Activated naive CD8-positive, alpha-beta T cell treated with anti-CD3 and anti-CD28 coated beads, Interleukin-2, amount 50 U/mL, for 24 hours (primary cell): ENCODE measurements around the gene ZMYND8.

ENCODE experiments used
- ATAC-seq: fragments of 150-1000 bp; cut with Tn5 transposase; one replicate; pipeline ENCODE4 v1.10.0; 2021
- DNase-seq: peaks from one replicate; pipeline ENCODE4 v3.0.0; 2021
- H3K27ac Mint-ChIP-seq: one replicate; pipeline ENCODE4 v1.8.0; 2021; ENCODE audit warnings: mild to moderate bottlenecking, mixed read lengths
- H3K27me3 Mint-ChIP-seq: one replicate; pipeline ENCODE4 v1.8.0; 2021; ENCODE audit warnings: mixed read lengths
- H3K36me3 Mint-ChIP-seq: one replicate; pipeline ENCODE4 v1.8.0; 2021; ENCODE audit warnings: low read depth, mixed read lengths
- H3K4me1 Mint-ChIP-seq: one replicate; pipeline ENCODE4 v1.8.0; 2021; ENCODE audit warnings: mixed read lengths
- H3K4me3 Mint-ChIP-seq: one replicate; pipeline ENCODE4 v1.8.0; 2021; ENCODE audit warnings: mild to moderate bottlenecking, moderate library complexity, mixed read lengths
- H3K9me3 Mint-ChIP-seq: one replicate; pipeline ENCODE4 v1.8.0; 2021; ENCODE audit warnings: mixed read lengths

Gene ZMYND8

DNA sequence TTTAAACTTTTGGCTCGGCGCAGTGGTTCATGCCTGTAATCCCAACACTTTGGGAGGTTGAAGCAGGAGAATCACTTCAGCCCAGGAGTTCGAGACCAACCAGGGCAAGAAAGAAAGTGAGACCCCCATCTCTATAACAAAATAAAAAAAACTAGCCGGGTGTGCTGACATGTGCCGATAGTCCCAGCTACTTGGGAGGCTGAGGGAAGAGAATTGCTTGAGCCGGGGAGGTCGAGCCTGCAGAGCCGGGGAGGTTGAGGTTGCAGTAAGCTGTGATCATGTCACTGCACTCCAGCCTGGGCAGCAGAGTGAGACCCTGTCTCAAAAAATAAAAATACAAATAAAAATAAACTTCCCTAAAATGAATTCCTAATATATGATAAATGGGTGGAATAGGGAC, 50.4 kb downstream of the ZMYND8 start:
- no peak overlapping the region for H3K27ac Mint-ChIP-seq
- H3K9me3 Mint-ChIP-seq = no peaks in the 10 kb centered on the region
- no peak overlapping the region for H3K4me3 Mint-ChIP-seq
- no peak for ATAC-seq
- peaks cover 29% of the 10 kb centered on the region for H3K36me3 Mint-ChIP-seq
- no peaks in the 10 kb centered on the region for H3K27me3 Mint-ChIP-seq
- no peak for DNase-seq
- peaks cover 26% of the 10 kb centered on the region for H3K4me1 Mint-ChIP-seq

DNA sequence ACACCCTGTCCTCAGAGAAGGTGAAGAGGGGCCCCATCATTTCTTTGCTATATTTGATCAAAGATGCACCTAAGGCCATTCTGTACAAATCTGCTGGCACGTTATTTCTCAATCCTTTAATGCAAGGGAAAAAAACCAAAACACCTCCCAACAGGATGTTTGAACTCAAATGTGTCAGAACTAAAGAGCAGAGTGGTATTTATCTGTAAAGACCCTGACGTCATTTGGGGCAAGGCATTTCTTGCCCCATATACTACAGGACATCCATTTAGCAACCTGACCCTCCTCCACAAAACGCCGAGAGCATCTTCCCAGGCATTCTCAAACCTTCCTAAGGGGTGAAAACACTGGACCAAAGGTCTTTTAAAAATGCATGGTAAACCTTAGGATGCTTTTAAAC, 50.8 kb downstream of the ZMYND8 start:
- DNase-seq (no peak), ATAC-seq (peak; percentile 69)
- Mint-ChIP-seq H3K27ac (peak overlapping the region; percentile 56), H3K36me3 (peaks cover 28% of the 10 kb centered on the region), H3K27me3 (no peaks in the 10 kb centered on the region), H3K9me3 (no peaks in the 10 kb centered on the region), H3K4me1 (peaks cover 24% of the 10 kb centered on the region), H3K4me3 (no peak overlapping the region)

- Mint-ChIP-seq H3K27ac (peak overlapping the region; percentile 18), H3K36me3 (peaks cover 35% of the 10 kb centered on the region), H3K9me3 (no peaks in the 10 kb centered on the region), H3K27me3 (no peaks in the 10 kb centered on the region), H3K4me3 (no peak overlapping the region), H3K4me1 (peaks cover 31% of the 10 kb centered on the region)
- DNase-seq = no peak
- ATAC-seq = no peak
Measured at GRCh38 chr20:47304287-47304686, 52.2 kb downstream of the ZMYND8 start.

GRCh38 chr20:47303736-47304135, 52.8 kb downstream of the ZMYND8 start:
- H3K9me3 Mint-ChIP-seq = no peaks in the 10 kb centered on the region
- no peak overlapping the region for H3K4me3 Mint-ChIP-seq
- peaks cover 33% of the 10 kb centered on the region for H3K36me3 Mint-ChIP-seq

DNA sequence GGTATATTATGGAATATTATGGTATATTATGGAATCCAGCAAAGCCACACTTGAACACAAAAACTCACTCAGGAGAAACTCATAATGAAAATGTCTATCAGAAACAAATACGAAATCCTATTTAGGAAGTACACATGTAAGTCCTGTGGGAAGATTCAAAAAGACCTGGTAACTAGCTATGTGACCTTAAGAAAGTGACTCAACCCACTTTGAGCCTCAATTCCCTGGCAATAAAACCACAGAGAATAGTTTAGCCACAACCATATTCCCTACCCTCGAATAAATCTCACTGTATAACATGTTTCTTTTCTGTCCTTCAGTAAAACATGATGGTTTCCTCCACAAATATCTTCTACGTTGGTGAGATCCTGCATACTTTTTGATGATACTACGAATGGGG, 56.4 kb downstream of the ZMYND8 start:
- H3K36me3 Mint-ChIP-seq = peaks cover 45% of the 10 kb centered on the region
- H3K27ac Mint-ChIP-seq = no peak overlapping the region
- H3K9me3 Mint-ChIP-seq = no peaks in the 10 kb centered on the region
- no peak overlapping the region for H3K4me3 Mint-ChIP-seq
- ATAC-seq (no peak), DNase-seq (no peak)
- peaks cover 14% of the 10 kb centered on the region for H3K4me1 Mint-ChIP-seq
- H3K27me3 Mint-ChIP-seq = no peaks in the 10 kb centered on the region

More at GRCh38 chr20:47303736-47304135, 52.8 kb downstream of the ZMYND8 start:
- no peak for DNase-seq
- ATAC-seq = no peak
- Mint-ChIP-seq H3K27me3 (no peaks in the 10 kb centered on the region), H3K27ac (no peak overlapping the region), H3K4me1 (peaks cover 29% of the 10 kb centered on the region)

GRCh38 chr20:47298624-47299023, 57.9 kb downstream of the ZMYND8 start:
- Mint-ChIP-seq H3K4me3 (no peak overlapping the region), H3K36me3 (peaks cover 56% of the 10 kb centered on the region), H3K27me3 (no peaks in the 10 kb centered on the region), H3K4me1 (peaks cover 20% of the 10 kb centered on the region), H3K9me3 (no peaks in the 10 kb centered on the region), H3K27ac (no peak overlapping the region)
- ATAC-seq (no peak), DNase-seq (no peak)

- H3K27ac Mint-ChIP-seq = no peak overlapping the region
- peaks cover 22% of the 10 kb centered on the region for H3K4me1 Mint-ChIP-seq
- no peak for ATAC-seq
- H3K4me3 Mint-ChIP-seq = no peak overlapping the region
- no peaks in the 10 kb centered on the region for H3K27me3 Mint-ChIP-seq
- peaks cover 59% of the 10 kb centered on the region for H3K36me3 Mint-ChIP-seq
- DNase-seq = no peak
- H3K9me3 Mint-ChIP-seq = no peaks in the 10 kb centered on the region
Measured at GRCh38 chr20:47297746-47298145, 58.8 kb downstream of the ZMYND8 start.

DNA sequence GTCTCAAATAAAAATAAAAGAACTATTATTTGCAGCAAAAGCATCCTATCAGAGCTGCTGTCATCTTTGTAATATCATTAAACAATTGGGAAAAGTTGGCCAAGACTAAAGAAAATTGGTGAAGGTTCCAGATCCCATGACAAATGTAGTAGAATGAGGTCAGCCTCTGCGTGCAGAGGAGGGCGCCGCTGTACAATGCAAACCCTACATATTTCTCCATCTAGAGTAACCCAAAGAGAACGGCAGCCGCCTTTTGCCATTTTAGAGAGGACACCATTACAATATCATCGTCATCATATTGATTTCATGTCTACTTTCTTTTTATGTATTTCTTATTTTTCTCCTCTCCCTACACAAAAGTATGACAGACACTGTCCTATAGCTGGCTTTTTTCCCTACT, 59.5 kb downstream of the ZMYND8 start:
- no peak for DNase-seq
- ATAC-seq = no peak
- Mint-ChIP-seq H3K36me3 (peaks cover 58% of the 10 kb centered on the region), H3K9me3 (no peaks in the 10 kb centered on the region), H3K4me1 (peaks cover 19% of the 10 kb centered on the region), H3K27me3 (no peaks in the 10 kb centered on the region), H3K4me3 (no peak overlapping the region), H3K27ac (no peak overlapping the region)

DNA sequence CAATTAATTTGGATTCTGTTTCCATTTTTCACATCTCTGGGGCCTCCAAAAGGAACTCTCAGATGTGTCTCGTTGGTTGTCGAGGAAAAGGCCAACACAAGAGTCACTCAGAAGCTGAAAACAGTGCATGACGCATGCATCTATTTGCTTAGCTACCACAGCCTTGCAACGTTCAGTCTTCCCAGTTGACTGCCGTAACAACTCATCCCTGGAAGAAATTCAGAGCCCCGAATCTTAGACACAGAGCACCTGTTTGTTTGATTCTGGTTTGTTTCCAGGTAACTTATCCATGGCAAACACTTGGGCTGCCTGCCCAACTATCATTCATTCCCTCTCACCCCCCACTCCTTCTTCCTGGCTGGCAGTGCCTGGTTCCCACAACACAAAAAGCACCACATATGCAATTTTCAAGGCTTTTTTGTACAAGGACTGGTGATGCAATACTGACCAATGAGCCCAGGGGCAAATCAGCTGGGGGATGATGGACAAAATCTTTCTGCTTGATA, 60.5 kb downstream of the ZMYND8 start:
- no peaks in the 10 kb centered on the region for H3K9me3 Mint-ChIP-seq
- H3K36me3 Mint-ChIP-seq = peaks cover 63% of the 10 kb centered on the region
- ATAC-seq (no peak), DNase-seq (no peak)
- H3K4me1 Mint-ChIP-seq = peaks cover 17% of the 10 kb centered on the region
- H3K4me3 Mint-ChIP-seq = no peak overlapping the region
- peak overlapping the region; percentile 43 for H3K27ac Mint-ChIP-seq
- no peaks in the 10 kb centered on the region for H3K27me3 Mint-ChIP-seq

DNA sequence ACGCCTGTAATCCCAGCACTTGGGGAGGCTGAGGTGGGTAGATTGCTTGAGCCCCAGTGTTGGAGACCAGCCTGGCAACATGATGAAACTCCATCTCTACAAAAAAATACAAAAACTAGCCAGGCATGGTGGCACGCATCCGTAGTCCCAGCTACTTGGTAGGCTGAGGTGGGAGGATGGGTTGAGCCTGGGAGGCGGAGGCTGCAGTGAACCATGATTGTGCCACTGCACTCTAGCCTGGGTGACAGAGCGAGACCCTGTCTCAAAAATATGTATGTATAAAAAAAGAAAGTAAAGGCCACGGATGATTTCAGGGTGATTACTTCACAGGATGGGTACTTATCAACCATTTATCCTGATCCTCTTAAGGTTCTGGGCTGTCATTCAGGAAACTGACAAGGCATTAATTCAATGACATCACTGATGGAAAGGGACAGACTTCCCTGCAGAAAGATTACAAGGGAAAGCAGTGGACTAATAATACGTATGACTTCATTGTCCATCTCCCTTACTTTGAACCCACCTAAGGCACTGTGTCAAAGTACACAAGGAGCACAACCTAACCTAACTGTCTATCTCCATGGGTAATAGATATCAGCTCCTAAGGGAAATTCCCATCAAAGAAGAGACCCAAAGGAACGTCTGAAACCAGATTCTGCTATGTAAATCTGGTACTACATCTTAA, 61.2 kb downstream of the ZMYND8 start:
- DNase-seq (no peak), ATAC-seq (no peak)
- H3K4me1 Mint-ChIP-seq = peaks cover 13% of the 10 kb centered on the region
- H3K4me3 Mint-ChIP-seq = no peak overlapping the region
- H3K27me3 Mint-ChIP-seq = no peaks in the 10 kb centered on the region
- peaks cover 60% of the 10 kb centered on the region for H3K36me3 Mint-ChIP-seq
- no peaks in the 10 kb centered on the region for H3K9me3 Mint-ChIP-seq
- H3K27ac Mint-ChIP-seq = peak overlapping the region; percentile 43

GRCh38 chr20:47293631-47294030, 62.9 kb downstream of the ZMYND8 start:
- H3K9me3 Mint-ChIP-seq = no peaks in the 10 kb centered on the region
- H3K4me1 Mint-ChIP-seq = peaks cover 8% of the 10 kb centered on the region
- ATAC-seq (no peak), DNase-seq (no peak)
- peaks cover 66% of the 10 kb centered on the region for H3K36me3 Mint-ChIP-seq
- no peak overlapping the region for H3K4me3 Mint-ChIP-seq
- H3K27ac Mint-ChIP-seq = peak overlapping the region; percentile 38
- H3K27me3 Mint-ChIP-seq = no peaks in the 10 kb centered on the region

DNA sequence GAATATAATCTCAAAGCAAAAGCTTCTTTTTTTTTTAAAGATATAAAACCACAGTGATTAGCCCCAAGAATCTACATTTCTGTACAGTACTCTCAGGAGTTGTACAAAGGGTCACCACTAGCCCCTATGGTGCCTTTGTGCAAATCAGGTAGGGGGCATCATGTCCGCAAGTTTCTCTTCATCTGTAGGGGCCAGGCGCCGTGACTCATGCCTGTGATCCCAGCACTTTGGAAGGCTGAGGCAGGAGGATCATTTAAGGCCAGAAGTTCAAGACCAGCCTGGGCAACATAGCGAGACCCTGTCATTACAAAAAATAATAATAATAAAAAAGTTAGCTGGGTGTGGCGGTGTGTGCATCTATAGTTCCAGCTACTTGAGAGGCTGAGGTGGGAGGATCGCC, 63.9 kb downstream of the ZMYND8 start:
- Mint-ChIP-seq H3K4me1 (peaks cover 8% of the 10 kb centered on the region), H3K27me3 (no peaks in the 10 kb centered on the region), H3K36me3 (peaks cover 57% of the 10 kb centered on the region), H3K9me3 (no peaks in the 10 kb centered on the region), H3K27ac (no peak overlapping the region), H3K4me3 (no peak overlapping the region)
- no peak for ATAC-seq
- no peak for DNase-seq

DNA sequence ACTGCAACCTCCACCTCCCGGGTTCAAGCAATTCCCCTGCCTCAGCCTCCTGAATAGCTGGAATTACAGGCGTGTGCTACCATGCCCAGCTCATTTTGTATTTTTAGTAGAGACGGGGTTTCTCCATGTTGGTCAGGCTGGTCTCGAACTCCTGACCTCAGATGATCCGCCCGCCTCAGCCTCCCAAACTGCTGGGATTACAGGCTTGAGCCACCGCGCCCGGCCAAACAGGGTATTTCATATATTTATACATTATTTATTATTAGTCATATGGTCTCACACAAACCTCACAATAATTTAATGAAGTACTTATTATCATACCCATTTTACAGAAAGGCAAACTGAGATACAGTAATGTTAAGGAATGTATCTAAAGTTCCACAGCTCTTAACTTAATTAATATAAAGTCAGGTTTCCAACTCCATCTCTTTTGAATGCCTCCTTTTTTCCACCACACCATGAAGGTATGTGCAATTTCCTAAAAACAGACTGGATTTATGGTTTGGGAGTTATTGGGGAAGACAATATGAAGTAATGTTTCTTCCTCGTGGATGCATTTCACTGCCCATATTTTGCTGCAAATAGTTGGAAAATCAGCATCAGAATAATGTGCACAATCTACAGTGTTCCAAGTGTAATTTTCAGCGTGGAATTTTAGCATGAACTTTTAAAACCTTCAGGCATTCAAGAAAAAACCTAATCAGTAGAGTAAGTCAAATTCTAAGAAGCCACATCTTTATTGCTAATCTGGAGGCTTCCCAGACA, 65.7 kb downstream of the ZMYND8 start:
- DNase-seq = no peak
- Mint-ChIP-seq H3K4me1 (peaks cover 8% of the 10 kb centered on the region), H3K9me3 (no peaks in the 10 kb centered on the region), H3K36me3 (peaks cover 59% of the 10 kb centered on the region), H3K4me3 (no peak overlapping the region), H3K27me3 (no peaks in the 10 kb centered on the region), H3K27ac (no peak overlapping the region)
- ATAC-seq = no peak

GRCh38 chr20:47290008-47290407, 66.5 kb downstream of the ZMYND8 start:
- no peak overlapping the region for H3K27ac Mint-ChIP-seq
- H3K4me3 Mint-ChIP-seq = no peak overlapping the region
- H3K36me3 Mint-ChIP-seq = peaks cover 58% of the 10 kb centered on the region
- ATAC-seq = no peak
- H3K4me1 Mint-ChIP-seq = peaks cover 8% of the 10 kb centered on the region
- no peaks in the 10 kb centered on the region for H3K27me3 Mint-ChIP-seq
- H3K9me3 Mint-ChIP-seq = no peaks in the 10 kb centered on the region
- DNase-seq = no peak

DNA sequence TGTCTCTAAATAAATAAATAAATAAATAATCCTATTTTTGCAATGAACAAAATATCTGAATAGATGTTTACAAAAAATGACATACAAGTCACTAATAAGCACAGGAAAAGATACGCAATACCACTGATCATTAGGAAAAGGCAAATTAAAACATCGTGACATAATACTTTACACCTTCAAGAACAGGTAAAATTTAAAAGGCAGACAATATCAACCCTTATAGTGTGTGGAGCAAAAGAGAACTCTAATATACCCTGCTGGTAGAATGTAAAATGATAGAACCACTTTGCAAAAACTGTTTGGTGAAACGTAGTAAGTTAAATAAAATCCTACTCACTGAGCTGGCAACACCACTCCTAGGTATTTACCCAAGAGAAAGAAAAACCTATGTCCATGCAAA, 67.4 kb downstream of the ZMYND8 start:
- no peaks in the 10 kb centered on the region for H3K9me3 Mint-ChIP-seq
- no peaks in the 10 kb centered on the region for H3K27me3 Mint-ChIP-seq
- ATAC-seq (no peak), DNase-seq (no peak)
- H3K4me3 Mint-ChIP-seq = no peak overlapping the region
- peaks cover 58% of the 10 kb centered on the region for H3K36me3 Mint-ChIP-seq
- H3K27ac Mint-ChIP-seq = no peak overlapping the region
- peaks cover 6% of the 10 kb centered on the region for H3K4me1 Mint-ChIP-seq
